GM18861 (cell line): ENCODE data around the gene SMAGP.
"Not testable (repeated sequence)": the region's sequence is repeated elsewhere in the genome, so short reads cannot be mapped to it uniquely, and the experiment has no call there.

Experiments used
- ATAC-seq: cut with Tn5 transposase; IDR thresholded peaks from one replicate; pipeline ENCODE4 v1.9.1; 2021; ENCODE audit not compliant: unreplicated experiment

Gene SMAGP

DNA sequence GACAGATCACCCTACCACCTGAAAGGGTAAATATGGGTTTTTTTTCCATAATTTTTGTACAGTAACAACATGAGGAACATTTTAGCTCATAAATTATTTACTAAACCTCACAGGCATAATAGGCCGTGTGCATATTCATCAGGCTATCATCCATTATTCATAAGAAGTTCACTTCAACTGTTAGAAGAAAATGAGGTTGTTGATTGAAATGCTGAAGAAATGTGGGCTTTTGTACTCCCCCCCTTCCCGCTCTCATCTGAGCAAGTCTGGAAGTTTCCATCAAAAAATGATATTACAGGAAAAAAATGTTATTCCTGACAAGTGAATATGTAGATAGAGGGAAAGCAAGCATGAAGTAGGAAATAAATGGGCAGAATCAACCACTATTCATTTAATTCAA, 44.4 kb downstream of the SMAGP start:
- ATAC-seq, result no peak

DNA sequence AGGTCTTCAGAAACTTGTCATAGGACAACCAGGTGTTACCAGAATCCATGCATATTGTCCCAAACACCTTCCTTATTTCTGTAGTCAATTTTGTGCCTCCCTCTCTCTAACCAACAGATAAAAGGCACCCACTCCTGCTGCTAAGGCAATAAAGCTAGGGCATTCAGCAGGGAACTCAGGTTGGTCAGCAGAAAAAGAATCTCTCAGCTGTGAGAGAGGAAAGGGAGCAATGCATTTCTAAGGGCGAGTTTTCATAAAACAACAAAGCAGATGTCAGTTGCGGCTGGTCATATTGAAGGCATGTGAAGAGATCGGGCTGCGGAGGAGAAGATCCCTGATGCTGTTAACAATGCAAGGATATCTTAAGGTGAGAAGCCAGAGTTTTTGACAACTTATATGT, 45.0 kb downstream of the SMAGP start:
- ATAC-seq, result no peak

DNA sequence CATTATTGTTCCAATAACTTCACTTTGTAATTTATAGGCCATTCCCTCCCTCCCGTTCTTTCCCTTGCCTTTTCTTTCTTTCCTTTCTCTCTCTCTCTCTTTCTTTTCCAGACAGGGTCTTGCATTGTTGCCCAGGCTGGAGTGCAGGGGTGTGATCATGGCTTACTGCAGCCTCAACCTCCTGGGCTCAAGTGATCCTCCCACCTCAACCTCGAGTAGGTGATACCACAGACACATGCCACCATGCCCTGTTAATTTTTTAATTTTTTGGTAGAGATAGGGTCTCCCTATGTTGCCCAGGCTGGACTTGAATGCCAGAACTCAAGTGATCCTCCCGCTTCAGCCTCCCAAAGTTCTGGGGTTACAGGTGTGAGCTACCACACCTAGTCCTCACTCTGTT, 45.6 kb downstream of the SMAGP start:
- no peak for ATAC-seq

DNA sequence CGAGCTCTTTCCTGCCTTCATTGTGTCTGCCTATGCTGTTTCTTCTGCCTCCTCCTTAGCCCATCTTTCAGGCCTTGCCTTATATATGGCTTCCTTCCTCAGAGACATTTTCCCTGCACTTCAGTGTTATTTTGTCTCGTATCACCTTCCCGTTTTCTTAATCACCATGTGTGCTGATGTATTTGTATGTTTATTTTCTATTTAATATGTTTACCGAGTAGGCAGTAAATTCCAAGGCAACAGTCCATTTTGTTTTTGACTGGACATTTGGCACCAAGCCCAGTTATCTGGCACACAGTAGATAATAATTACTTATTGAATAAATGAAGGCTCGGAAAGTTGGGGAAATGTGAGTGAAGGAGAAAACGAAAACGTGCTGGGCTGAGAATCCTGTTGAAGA, 47.8 kb downstream of the SMAGP start:
- no peak for ATAC-seq

DNA sequence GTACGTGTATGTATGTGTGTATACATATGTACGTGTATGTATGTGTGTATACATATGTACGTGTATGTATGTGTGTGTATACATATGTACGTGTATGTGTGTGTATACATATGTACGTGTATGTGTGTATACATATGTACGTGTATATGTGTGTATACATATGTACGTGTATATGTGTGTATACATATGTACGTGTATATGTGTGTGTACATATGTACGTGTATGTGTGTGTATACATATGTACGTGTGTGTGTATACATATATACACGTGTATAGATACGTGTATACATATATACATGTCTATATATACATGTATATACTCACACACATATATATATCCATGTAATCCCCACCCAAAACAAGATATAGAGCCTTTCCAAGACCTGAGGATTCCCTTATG, 50.4 kb downstream of the SMAGP start:
- not testable (repeated sequence) for ATAC-seq

DNA sequence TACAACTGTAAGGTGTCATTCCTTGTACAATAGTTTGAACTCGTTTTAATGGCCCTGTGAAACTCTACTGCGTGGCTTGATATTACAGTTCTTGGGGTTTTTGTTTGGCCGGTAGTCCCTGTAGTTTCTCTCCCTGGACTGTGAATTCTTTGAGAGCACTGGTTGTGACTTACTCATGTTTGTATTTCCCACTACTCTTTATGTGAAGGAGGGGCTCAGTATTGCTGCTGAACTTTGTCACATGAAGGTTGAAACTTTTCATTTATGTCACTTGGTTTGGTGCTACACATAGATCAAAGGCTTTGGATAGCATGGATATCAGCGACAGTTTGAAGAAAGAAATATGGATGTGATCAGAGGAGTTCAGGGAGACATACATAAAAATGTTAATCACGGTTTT, 50.9 kb downstream of the SMAGP start:
- ATAC-seq, result no peak

DNA sequence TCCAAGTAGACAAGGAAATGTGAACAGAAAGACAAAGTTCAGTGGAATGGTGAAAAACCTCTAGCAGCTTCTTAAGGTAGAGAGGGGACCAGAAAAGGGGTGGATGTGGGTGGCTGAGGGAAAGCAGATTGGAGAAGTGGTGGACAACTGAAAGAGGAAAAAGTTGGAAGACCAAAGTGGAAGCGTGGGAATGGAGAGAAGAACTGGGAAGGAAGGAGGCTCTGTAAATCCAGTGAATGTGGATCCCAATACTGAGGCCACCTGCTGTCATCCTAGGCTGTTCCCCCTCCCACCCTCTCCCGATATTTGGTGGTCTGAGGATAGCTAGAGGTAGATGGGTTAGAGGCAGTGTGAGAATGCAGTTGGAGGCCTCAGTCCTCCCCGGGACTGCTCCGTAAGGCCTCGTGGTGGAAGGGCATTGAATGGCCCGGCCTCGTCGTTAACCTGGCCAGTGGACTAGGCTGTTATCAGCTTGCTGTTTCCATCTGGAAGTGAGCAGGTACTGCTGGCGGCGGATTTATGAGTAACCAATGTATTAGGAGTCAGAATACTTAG, 51.5 kb downstream of the SMAGP start:
- ATAC-seq, result no peak

DNA sequence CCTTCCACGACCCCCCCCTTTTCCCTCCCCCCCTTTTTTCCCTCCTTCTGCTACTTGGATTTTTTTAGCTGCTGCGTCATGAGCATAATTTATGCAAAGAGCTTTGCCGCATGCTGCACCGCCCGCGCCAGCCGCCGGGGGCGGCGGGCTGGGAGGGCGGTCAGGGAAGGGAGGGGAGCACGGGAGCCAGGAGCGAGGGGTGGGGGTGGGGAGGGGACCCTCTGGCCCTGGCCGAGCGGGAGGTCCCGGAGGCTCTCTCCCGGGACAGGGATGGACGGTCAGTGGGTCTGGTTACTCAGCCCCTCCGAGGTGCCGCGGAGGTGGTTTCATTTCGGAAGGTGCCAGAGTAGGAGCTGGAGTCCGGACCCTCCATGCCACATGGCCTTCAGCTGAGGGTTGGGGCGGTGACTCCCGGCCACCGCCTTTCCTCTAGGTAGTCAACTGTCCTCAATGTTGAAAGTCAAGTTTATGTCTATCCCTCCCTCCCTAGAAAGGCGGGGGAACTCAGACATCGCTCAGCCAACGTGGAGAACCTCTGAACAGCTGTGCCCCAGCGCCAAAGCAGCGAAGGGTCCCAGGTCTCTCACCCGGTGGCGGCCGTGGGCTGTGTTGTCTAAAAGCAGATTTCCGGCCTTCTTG, 52.1 kb downstream of the SMAGP start, which contains the start of gene POU6F1:
POU6F1 (minus strand) TSS at position 95 of the 639 bp plus-strand sequence. CDS start 11,226 bp downstream, outside the sequence.
- ATAC-seq, result peak; percentile 57

DNA sequence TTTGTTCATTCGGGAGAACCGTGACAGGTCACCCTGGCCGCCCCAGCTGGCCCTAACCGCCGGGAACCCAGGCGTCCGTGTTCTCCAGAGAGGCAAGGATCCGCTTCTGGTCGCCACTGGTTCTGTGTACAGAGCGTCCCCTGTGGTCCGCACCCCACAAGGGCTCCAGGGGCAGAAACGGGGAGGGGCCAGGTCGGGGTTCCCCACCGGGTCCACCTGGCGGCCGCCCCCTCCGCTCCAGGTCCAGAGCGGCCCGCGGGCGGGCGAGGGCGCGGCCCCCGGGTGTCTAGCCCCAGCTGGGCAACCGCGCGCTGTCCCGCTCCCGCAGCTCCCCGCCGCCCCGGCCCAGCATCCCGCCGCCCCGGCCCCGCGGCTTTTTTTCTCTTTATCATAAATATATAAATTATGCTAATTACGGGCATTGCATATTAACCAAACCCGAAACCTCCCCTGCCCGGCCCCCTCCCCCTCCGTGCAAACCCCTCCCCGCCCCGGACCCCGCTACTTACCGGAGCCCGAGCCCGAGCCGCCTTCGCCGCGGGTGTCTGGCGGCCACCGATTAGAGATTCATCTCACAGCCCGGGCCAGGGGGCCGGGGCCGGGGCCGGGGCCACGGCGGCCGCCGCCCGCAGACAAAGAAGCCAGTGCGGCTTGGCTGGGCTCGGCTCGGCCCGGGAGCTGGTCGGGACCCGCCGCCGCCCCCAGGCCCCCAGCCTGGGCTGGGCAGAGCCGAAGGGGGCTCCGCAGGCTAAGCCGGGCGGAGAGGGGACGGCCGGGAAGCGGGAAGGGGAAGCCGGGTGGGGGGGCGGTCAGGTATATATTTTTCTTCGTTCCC, 52.9 kb downstream of the SMAGP start:
- ATAC-seq, result peak; percentile 10

DNA sequence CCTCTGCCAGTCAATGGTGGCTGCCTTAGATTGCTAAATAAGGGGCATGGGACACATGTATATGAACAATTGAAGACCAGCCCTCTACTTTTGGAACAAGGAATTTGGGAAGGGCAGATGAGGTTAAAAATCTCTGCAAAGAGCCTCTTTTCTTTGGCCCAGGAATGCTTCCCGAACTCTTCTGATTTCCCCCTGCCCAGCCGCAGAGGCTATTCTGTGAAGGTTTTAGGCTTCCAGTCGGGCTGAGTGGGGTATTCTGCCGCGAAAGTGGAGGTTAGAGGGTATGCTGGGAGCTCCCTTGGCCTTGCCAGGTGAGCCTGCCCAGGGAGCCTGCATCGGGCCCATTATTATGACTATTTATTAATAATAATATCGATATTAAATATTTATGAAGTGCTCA, 53.6 kb downstream of the SMAGP start:
- ATAC-seq, result no peak

DNA sequence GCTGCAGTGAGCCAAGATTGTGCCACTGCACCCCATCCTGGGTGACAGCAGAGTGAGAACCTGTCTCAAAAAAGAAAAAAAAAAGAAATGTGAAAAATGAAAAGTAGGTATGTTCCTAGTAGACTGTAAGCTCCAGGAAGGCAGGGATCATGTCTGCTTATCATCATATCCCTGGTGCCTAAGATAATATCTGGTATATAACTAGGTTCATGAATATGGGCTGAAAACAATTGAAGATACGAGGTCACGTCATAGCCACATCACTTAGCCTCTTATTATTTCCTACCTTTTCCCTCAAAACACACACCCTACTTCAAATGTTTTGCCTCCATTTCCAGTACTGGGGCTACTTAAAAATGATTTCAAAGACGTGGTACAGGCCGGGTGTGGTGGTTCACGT, 55.3 kb downstream of the SMAGP start:
- ATAC-seq, result no peak

DNA sequence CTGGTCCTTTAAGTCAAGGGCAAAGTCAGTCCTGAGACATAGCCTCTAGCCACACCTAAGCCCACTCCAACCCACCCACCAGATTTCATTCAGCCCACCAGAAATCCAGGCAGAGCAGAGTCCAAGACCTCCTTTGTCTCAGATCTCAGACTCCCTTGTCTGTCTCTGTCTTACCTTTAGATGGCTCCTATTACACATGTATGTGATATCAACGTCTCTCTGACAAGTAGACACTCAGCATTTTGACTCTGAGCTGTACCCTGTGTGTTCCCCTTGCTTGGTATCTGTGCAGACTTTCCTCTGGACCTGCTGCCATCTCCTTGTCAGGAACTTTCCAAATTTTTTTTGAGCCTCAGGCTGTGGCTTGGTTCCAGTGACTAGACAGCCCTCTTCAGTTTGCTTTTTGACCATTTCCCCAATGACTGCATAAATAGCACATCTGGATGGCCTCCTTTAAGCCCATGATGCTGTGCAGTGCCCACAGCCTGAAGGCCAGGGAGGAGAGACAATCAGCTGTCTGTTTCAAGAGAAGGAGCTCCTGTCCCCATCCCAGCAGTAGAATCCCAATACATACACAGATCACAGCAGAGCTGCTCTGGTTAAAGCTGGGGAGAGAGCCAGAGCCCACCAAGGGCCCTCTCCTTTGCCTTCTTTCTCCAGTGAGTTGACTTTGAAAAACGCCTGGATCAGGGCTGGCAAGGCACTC, 59.4 kb downstream of the SMAGP start:
- ATAC-seq, result no peak

DNA sequence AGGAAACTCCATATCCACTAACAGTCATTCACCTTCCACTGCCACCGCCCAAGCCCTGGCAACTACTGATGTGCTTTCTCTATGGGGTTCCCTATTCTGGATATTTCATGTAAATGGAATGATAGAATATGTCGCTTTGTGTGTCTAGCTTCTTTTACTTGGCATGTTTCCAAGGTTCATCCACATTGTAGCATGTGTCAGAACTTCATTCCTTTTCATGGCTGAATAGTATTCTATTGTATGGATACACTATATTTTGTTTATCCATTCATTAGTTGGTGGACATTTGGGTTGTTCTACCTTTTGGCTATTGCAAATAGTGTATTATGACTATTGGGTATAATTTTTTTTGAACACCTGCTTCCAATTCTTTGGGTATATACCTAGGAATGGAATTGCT, 61.0 kb downstream of the SMAGP start:
- ATAC-seq, result no peak

DNA sequence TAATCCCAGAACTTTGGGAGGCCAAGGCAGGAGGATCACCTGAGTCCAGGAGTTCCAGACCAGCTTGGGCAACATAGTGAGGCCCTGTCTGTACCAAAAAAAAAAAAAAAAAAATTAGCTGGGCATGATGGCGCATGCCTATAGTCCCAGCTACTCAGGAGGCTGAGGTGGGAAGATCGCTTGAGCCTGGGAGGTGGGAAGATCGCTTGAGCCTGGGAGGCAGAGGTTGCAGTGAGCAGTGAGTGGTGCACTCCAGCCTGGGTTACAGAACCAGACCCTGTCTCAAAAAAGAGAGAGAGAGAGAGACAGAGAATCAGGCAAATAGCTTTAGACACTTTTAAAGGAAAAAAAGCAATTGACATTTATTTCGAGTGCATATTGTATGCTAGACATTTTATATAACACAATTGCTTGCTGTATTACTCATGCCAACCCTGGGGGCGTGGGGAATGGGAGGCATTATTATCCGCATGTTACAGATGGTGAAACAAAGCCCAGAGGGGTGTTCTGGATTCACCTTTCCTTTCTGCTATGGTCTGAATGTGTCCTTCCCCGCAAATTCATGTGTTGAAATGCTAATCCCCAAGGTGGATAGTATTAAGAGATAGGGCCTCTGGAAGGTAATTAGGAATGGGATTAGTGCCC, 62.1 kb downstream of the SMAGP start:
- no peak for ATAC-seq

DNA sequence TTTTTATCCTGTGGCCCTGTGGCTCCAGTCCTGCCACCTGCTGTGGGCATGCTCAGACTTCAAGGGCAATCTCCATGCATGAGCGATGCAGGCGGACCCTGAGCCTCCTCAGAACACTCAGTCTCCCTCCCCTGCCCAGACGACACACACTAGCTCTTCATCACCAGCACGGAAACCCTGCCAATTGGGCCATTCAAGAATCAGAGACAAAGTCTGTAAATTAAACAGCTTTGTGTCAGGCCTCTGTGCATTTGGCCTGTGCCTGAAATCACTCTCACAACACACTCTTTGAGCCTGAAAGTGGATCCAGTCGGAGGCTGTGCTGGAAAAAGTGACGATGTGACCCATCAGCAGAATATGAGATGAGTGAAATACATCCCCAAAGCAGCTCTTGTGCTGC, 64.9 kb downstream of the SMAGP start:
- no peak for ATAC-seq

DNA sequence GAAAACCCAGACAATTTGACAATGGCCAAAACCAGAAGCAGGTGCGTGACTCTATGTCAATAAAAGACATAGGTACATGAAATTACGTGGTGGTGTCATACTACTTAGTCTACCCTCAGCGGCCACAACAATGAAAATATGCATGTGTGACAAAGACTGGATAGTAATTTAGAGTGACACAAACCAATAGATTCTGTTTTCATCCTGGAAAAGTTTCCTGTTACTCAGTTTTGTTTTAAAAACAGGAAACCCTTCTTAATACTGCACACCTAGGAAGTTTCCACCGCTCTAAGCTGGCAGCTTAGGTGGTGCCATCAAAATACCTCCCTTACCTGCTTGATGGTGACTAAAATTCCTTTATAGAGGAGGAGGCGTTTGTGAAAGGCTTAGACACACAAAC, 67.5 kb downstream of the SMAGP start:
- no peak for ATAC-seq

DNA sequence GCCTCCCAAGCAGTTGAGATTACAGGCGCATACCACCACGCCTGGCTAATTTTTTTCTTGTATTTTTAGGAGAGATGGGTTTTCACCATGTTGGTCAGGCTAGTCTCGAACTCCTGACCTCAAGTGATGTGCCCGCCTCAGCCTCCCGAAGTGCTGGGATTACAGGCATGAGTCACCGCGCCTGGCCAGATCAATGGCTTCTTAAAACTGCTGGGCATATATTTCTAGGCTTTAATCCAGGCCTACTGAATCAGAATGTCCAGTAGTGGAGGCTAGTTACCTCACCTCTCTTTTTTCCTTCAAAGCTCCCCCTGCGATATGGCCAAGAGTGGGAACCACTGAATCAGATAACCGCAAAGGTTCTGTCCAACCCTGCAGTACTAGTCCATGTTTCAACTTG, 69.4 kb downstream of the SMAGP start:
- no peak for ATAC-seq

DNA sequence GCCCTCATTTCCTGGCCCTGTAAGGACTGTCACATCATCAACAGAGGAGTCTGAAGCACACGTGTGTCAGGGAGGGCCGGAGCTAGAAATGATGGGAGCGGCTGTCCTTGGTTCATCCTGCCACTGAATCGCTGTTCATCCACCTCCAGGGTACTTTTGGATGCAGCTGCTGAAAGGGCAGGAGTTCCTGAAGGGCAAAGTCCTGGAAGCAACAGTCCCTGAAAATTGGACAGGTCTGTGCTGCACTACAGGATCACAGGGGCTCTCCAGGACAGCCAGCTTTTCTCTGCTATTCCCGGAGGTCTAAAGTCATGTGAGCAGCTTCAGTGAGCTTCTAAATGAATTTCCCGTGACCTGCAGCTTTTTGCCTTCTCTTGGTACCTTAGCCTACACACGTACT, 70.1 kb downstream of the SMAGP start:
- no peak for ATAC-seq

DNA sequence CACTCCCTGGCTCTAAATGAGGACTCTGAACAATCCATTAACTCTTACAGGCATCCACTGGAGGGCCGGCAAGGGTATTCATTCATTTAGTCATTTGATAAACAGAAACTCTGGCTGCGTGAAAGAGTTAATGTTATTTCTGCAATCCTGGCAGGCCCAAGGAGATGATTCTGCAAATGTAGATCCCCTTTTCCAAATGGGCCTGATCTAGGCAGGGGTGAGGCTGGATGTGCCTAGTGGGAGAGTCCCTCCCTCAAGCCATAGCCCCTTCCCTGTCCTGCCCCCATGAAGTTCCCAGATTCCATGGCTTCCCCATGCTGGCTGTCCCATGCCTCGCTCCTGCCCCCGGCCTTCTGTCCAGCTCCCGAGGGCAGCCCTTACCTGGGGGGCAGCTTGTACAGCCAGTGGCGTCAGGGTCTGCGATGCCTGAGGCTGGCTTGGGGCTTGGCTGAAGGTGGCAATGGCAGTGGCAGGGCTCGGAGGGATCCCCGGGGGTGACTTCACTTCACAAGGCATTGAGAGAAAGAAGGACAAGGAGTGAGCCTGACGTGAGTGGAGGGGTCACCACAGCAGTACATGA, 70.8 kb downstream of the SMAGP start:
- ATAC-seq, result no peak

DNA sequence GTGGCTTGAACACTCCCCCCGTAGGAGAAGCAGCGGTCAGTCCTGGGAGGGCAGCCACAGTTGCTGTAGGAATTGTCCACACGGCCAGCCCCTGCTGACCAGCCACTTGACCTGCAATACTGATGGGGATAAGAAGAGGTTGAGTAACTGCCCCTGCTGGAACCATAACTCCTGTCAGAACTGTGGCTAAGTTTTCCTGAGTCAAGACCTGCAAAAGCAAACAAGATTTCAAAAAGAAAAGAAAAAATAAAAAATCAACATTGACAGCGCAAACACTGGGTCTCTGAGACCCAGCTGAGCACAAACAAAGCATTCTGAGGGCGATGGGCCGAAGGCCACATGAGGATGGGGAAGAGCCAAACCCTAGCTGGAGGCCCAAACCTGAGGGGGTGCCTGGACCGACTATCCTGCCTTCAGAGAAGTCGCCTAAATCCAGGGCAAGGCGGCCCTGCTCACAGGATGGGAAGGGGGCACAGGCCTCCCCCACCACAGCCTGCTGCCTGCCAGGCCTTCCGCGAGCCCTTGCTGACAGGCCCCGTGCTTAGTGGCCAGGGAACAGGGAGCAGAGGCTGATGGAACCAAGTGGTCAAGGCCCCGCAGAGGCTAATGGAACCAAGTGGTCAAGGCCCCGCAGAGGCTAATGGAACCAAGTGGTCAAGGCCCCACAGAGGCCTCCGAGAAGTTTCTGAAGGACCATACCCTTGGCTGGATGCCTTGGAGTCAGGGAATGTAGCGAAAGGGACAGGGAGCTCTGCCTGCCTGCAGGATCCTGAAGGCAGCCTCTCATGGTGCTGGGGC, 71.4 kb downstream of the SMAGP start:
- ATAC-seq, result no peak
